AG04450 (cell line): ENCODE measurements around the gene ADAMTS15. TPM values are rescaled to one million over a fixed set of nuclear protein-coding genes. Genes with fewer than 3 reads are reported as not detected.
"Not testable (repeated sequence)": the region's sequence is repeated elsewhere in the genome, so short reads cannot be mapped to it uniquely, and the experiment has no call there.

Experiments
- CTCF ChIA-PET: fragments of 300-600, 350-600 bp; formaldehyde crosslinking; extraction: SDS; loops from one replicate; lab custom pipeline; 2022; ENCODE audit warnings: antibody characterized with exemption, inconsistent platforms; lab: Charles Lee
- POLR2A ChIA-PET: fragments of 350-600 bp; formaldehyde crosslinking; extraction: SDS; loops from one replicate; lab custom pipeline; 2021; ENCODE audit warnings: antibody characterized with exemption, inconsistent platforms; lab: Yijun Ruan, JAX
- DNase-seq: peaks from one replicate; pipeline ENCODE4 v3.0.0-alpha.2; 2011; ENCODE audit warnings: low read depth, low spot score
- H3K27ac ChIP-seq: one replicate; pipeline ENCODE4 v1.5.1; 2012; ENCODE audit warnings: low read depth, low read length, control low read depth
- H3K27me3 ChIP-seq: one replicate; pipeline ENCODE4 v1.6.0; 2012; ENCODE audit warnings: low read length; ENCODE audit not compliant: control insufficient read depth, insufficient read depth
- H3K4me3 ChIP-seq: 2 replicates; pipeline ENCODE4 v1.5.1; 2011; ENCODE audit warnings: mild to moderate bottlenecking, low read depth, low read length, control low read depth
- H3K9me3 ChIP-seq: 2 replicates; pipeline ENCODE4 v1.5.1; 2012; ENCODE audit warnings: low read length; ENCODE audit not compliant: control insufficient read depth, insufficient read depth
- CTCF ChIP-seq: IDR thresholded peaks from 2 replicates; pipeline ENCODE4 v1.5.1; 2011; ENCODE audit warnings: low read depth, low read length, control low read depth, inconsistent platforms
- polyA plus RNA-seq: library from polyadenylated mRNA; depleted of rRNA; stranded (reverse); fragments of >200 nt; gene quantifications from 2 replicates; pipeline ENCODE4 v1.2.3, GENCODE V29; 2011

The ADAMTS15 gene
- polyA plus RNA-seq, 1 experiment, result 5.8 TPM

DNA sequence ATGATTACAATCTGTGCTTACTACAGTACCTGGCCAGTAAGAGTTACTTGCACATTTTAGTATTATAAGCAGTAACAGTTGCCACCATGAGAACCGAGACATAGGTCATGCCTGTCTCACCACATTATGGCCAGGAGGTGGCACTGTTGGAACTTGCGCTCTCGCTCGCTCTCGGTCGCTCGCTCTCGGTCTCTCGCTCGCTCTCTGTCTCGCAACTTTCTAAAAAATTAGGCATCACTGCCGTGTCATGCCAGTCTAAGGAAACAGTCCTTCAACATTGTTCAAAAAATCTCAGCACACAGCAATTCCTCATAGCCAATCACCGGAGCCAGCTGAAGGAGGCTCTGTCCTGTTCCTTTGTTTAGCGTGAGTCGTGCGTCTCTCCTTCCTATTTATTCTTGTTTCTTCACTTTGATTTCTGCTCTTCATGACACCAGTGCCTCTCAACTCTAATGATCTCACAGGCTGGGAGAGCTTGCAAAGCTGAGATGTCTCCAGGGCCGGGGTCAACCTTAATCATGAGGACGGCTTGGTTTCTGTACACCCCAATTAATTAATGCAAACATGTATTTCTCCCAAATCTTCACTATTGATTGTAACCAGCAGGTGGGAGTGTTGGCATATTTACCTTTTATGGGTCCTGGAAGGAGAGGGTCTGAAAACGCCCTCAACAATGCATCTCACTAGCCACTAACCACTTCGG is 13.8 kb upstream of the ADAMTS15 start:
- CTCF ChIA-PET, result interaction anchor here (0.6 to 8.5 kb wide), 56 partner anchors 8 to 498 kb away, joined by 3 to 331 read pairs (median 4); partner anchors contain the start of genes ADAMTS15 and SNX19
- POLR2A ChIA-PET, result interaction anchor here (0.5 to 1.7 kb wide), 3 partner anchors 384 to 482 kb away, joined by 4 to 7 read pairs (median 4); partner anchors contain the start of gene SNX19

DNA sequence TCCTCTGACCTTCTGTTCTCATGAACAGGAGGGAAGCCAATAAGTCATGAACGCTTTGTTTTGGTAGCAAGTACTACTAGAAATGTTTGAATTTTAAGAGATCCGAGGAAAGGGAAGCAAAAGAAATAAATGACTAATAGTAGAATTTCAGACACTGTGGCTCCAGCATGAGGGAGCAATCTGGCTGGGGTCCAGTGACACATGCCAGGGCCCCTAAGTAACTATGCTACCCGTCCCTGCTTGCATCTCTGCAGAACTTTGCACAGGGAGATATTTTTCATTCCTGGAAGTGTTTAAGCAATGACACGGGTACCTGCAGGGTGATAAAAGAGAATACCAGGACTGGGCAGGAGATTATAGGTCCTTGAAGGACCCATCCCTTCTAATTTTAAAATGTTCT is 12.8 kb upstream of the ADAMTS15 start:
- no peak for DNase-seq
- Histone ChIP-seq H3K27ac (no peak overlapping the region), H3K9me3 (peaks cover 1% of the 10 kb centered on the region; the same call in 1 of the 2 replicates), H3K27me3 (peaks cover 4% of the 10 kb centered on the region), H3K4me3 (no peak overlapping the region)
- ChIA-PET POLR2A (no interaction called here), CTCF (interaction anchor here (0.6 to 8.5 kb wide), 33 partner anchors 9 to 497 kb away, joined by 3 to 331 read pairs (median 5); partner anchors contain the start of gene ADAMTS15)
- TF ChIP-seq CTCF, result no peak

More for the DNA sequence above, 13.8 kb upstream of the ADAMTS15 start:
- Histone ChIP-seq H3K9me3 (no peaks in the 10 kb centered on the region), H3K27ac (peak overlapping the region; percentile 49), H3K4me3 (peak overlapping the region; percentile 65), H3K27me3 (peaks cover 14% of the 10 kb centered on the region)
- DNase-seq, result no peak
- peak; percentile 90 for TF ChIP-seq CTCF

GRCh38 chr11:130436171-130436570 is 12.3 kb upstream of the ADAMTS15 start:
- Histone ChIP-seq H3K4me3 (no peak overlapping the region), H3K9me3 (peaks cover 6% of the 10 kb centered on the region; the same call in 1 of the 2 replicates), H3K27me3 (no peaks in the 10 kb centered on the region), H3K27ac (no peak overlapping the region)
- CTCF ChIA-PET, result interaction anchor here (0.8 to 8.5 kb wide), 4 partner anchors 392 to 458 kb away, joined by 4 to 331 read pairs (median 89); no protein-coding TSS in a partner anchor
- TF ChIP-seq CTCF, result no peak
- POLR2A ChIA-PET, result no interaction called here
- DNase-seq, result no peak

DNA sequence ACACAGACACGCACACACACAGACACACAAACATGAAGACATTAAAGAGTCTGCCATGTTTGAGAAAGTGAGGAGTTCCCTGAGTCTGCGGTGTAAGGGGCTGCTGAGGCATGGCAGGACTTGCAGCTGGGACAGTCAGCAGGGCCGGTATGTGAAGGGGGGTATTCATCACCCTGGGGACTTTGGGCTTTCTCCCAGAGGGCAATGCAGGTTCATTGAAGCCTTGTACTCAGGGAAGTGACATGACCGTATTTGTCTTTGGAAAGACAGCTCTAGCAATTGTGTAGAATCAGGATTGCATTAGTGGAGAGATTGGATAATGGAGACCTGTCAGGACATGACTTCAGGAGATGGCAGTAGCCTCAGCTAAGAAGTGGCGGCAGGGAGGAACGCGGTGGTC is 10.6 kb upstream of the ADAMTS15 start:
- Histone ChIP-seq H3K4me3 (no peak overlapping the region), H3K9me3 (peaks cover 11% of the 10 kb centered on the region; the same call in 1 of the 2 replicates), H3K27me3 (no peaks in the 10 kb centered on the region), H3K27ac (no peak overlapping the region)
- POLR2A ChIA-PET, result no interaction called here
- no peak for DNase-seq
- CTCF ChIA-PET, result interaction anchor here (1.2 to 8.5 kb wide), 3 partner anchors 390 to 422 kb away, joined by 3 to 331 read pairs (median 11); no protein-coding TSS in a partner anchor
- no peak for TF ChIP-seq CTCF

DNA sequence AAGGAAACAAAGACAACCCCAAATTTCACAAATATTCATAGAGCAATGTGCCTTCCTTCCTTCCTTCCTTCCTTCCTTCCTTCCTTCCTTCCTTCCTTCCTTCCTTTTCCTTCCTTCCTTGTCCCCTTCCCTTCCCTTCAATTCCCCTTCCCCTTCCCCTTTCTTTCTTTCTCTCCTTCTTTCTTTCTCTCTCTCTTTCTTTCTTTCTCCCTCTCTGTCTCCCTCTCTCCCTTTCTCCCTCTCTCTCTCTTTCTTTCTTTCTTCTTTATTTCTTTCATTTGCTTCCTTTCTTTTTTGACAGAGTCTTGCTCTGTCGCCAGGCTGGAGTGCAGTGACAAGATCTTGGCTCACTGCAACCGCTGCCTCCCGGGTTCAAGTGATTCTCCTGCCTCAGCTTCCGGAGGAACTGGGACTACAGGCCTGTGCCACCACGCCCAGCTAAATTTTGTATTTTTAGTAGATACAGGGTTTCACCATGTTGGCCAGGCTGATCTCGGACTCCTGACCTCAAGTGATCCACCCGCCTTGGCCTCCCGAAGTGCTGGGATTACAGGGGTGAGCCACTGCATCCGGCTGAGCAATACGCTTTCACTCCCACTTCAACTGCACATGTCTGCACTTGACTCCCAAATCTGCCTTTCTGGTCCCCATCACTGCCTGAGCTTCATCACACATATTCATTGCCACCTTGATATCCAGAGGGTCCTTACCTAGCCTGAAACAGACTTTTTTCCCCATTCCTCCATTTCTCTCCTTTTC is 9.9 kb upstream of the ADAMTS15 start:
- H3K27me3 ChIP-seq, DNase-seq, H3K27ac ChIP-seq, H3K4me3 ChIP-seq: not testable (repeated sequence)
- CTCF ChIA-PET, result interaction anchor here (1.6 to 8.5 kb wide), 2 partner anchors 389 to 422 kb away, joined by 11 to 331 read pairs; no protein-coding TSS in a partner anchor
- H3K9me3 ChIP-seq, result peaks cover 11% of the 10 kb centered on the region; the same call in 1 of the 2 replicates
- POLR2A ChIA-PET, result interaction anchor here (0.6 kb wide), 1 partner anchor 423 kb away, joined by 3 read pairs; no protein-coding TSS in a partner anchor
